KOPT-K1 (cell line): ENCODE results near the gene MVP.
A peak's percentile ranks its signal among the peaks of the same experiment; 100 is the strongest.
"Not testable (repeated sequence)": the region's sequence is repeated elsewhere in the genome, so short reads cannot be mapped to it uniquely, and the experiment has no call there.

Experiments used
- H3K27ac ChIP-seq: fragments of 200-600 bp; sonication (generic); 2 replicates; pipeline ENCODE4 v1.5.1; 2016; ENCODE audit warnings: antibody characterized with exemption, mild to moderate bottlenecking, low read depth, low read length; ENCODE audit not compliant: poor library complexity, severe bottlenecking
- H3K36me3 ChIP-seq: fragments of 200-600 bp; sonication (generic); 2 replicates; pipeline ENCODE4 v1.5.1; 2017; ENCODE audit warnings: antibody characterized with exemption, mild to moderate bottlenecking, low read length, moderate library complexity; ENCODE audit not compliant: insufficient read depth
- H3K9me3 ChIP-seq: fragments of 200-600 bp; sonication (generic); 2 replicates; pipeline ENCODE4 v1.5.1; 2017; ENCODE audit warnings: antibody characterized with exemption, low read length, mild to moderate bottlenecking; ENCODE audit not compliant: insufficient read depth, poor library complexity, severe bottlenecking

The MVP gene

GRCh38 chr16:29862383-29862883 is 42.2 kb downstream of the MVP start:
- Histone ChIP-seq H3K9me3 (no peaks in the 10 kb centered on the region), H3K36me3 (peaks cover 34% of the 10 kb centered on the region), H3K27ac (peak overlapping the region; percentile 94)

- H3K9me3 ChIP-seq, result no peaks in the 10 kb centered on the region
- H3K27ac ChIP-seq, result peak within 1 kb of the TSS; percentile 94
- H3K36me3 ChIP-seq, result peaks cover 33% of the 10 kb centered on the region
Measured at GRCh38 chr16:29862884-29863668, 42.8 kb downstream of the MVP start, which contains the start of gene CDIPT. CDIPT (minus strand) TSS chr16:29863226; CDS start chr16:29862857, 369 bp downstream.

DNA sequence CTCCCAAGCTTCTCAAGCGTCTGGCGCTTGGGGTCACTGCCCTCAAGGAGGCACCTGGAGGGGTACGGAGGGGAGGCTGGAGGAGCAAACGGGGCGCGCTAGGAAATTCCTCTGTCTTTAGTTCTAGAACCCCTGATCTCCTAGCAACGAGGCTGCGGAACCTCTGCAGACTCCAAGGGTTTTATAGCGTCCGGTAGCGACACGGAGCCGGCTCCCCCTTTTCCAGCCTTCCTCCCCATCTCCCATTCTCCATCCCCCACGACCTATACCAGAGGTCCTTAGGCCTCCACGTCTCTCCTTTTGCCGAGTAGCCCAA is 43.4 kb downstream of the MVP start:
- peaks cover 27% of the 10 kb centered on the region for H3K36me3 ChIP-seq
- peak overlapping the region; percentile 94 for H3K27ac ChIP-seq

GRCh38 chr16:29864205-29864604 is 43.9 kb downstream of the MVP start:
- H3K9me3 ChIP-seq, result no peaks in the 10 kb centered on the region
- H3K27ac ChIP-seq, result no peak overlapping the region
- H3K36me3 ChIP-seq, result peaks cover 21% of the 10 kb centered on the region

More for the DNA sequence above, 43.4 kb downstream of the MVP start:
- no peaks in the 10 kb centered on the region for H3K9me3 ChIP-seq

- Histone ChIP-seq H3K36me3 (no peaks in the 10 kb centered on the region), H3K27ac (no peak overlapping the region), H3K9me3 (no peaks in the 10 kb centered on the region)
Measured at GRCh38 chr16:29868396-29869009, 48.2 kb downstream of the MVP start.

GRCh38 chr16:29869067-29869466 is 48.8 kb downstream of the MVP start:
- not testable (repeated sequence) for H3K27ac ChIP-seq, H3K9me3 ChIP-seq, H3K36me3 ChIP-seq

DNA sequence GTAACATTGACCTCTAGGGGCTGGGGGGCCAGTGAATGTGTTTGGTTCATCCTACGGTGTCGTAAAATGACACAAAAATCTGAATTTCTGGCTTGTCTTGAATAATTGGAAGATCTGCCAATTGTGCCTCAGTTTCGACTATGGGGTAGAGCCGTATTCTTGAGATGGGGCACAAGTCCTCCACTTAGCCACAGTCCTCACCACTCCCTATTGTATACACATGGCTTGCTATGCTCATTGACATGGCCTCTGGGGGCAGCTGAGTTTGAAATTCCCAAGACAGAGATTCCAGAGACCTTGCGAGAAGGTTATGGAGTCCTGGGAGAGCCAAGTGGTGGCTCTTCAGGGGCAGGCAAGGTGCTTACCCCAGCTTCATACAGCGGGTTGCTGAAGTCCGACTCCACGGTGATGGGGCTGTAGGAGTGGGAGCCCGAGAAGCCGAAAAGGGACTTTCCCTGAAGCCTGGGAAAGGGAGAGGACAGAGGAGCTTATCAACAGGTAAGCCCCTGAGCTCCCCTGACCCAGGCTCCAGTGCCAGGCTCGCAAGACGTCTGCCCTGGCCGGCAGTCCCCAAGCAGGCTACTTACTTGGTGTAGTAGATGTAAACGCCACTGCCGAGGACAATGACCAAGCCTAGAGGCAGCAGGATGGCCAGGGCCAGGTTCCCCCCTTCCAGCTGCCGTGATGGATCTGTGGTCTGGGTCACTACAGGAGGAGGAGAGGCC is 51.7 kb downstream of the MVP start:
- no peaks in the 10 kb centered on the region for H3K9me3 ChIP-seq
- no peaks in the 10 kb centered on the region for H3K36me3 ChIP-seq
- no peak overlapping the region for H3K27ac ChIP-seq

GRCh38 chr16:29873319-29873718 is 53.1 kb downstream of the MVP start:
- H3K9me3 ChIP-seq, result no peaks in the 10 kb centered on the region
- no peaks in the 10 kb centered on the region for H3K36me3 ChIP-seq
- no peak overlapping the region for H3K27ac ChIP-seq

GRCh38 chr16:29875206-29875605 is 54.9 kb downstream of the MVP start:
- Histone ChIP-seq H3K27ac (no peak overlapping the region), H3K9me3 (no peaks in the 10 kb centered on the region), H3K36me3 (no peaks in the 10 kb centered on the region)

GRCh38 chr16:29876217-29876593 is 55.9 kb downstream of the MVP start:
- Histone ChIP-seq H3K36me3 (no peaks in the 10 kb centered on the region), H3K9me3 (no peaks in the 10 kb centered on the region), H3K27ac (no peak overlapping the region)

DNA sequence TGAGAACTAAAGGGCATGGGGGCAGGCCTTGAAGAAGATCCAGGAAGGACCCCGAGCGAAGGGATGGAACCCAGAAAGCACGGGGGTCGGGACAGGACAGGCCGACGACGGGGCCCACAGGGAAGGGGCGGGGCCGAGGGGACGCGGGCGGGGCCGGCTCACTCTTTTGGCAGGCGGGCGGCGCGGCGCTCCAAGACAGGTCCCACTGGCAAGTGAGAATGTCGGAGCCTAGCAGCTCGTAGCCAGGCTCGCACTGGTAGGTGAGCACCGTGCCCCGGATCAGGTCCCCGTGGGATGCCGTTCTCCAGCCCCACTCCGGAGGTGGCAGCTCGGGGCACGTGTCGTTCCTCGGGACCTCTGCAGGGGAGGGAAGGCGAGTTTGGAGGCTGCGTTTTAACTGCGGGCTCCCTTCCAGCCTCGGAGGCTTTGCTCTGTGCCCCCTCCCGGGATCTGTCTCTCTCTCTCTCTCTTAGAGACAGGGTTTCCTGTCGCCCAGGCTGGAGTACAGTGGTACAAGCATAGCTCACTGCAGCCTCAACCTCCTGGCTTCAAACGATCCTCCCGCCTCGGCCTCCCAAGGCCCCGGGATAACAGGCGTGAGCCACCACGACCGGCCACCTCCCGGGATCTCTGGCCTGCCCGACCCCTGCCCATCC is 56.5 kb downstream of the MVP start:
- H3K9me3 ChIP-seq, result no peaks in the 10 kb centered on the region
- H3K36me3 ChIP-seq, result no peaks in the 10 kb centered on the region
- H3K27ac ChIP-seq, result no peak overlapping the region

GRCh38 chr16:29877266-29877961 is 57.2 kb downstream of the MVP start:
- Histone ChIP-seq H3K9me3 (no peaks in the 10 kb centered on the region), H3K27ac (no peak overlapping the region)

DNA sequence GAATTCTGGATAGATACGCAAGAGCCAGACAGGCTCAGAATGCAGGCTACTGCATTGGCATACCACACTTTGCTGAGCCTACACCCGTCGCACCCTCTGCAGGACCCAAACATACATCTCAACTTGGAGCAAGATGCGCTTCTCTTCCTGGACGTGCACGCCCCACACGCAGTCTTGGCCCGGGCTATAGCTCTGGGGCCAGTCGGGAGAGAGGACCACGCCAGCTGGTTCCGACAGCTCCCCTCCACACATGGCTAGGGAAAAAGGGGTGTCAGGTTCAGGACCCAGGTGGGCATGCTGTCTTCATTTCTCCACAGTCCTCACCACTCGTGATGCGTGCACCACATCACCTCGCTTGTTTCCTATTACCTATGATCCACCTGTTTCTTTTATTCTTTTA is 57.9 kb downstream of the MVP start:
- no peaks in the 10 kb centered on the region for H3K36me3 ChIP-seq
- no peaks in the 10 kb centered on the region for H3K9me3 ChIP-seq
- H3K27ac ChIP-seq, result no peak overlapping the region

More at GRCh38 chr16:29877266-29877961, 57.2 kb downstream of the MVP start:
- no peaks in the 10 kb centered on the region for H3K36me3 ChIP-seq

DNA sequence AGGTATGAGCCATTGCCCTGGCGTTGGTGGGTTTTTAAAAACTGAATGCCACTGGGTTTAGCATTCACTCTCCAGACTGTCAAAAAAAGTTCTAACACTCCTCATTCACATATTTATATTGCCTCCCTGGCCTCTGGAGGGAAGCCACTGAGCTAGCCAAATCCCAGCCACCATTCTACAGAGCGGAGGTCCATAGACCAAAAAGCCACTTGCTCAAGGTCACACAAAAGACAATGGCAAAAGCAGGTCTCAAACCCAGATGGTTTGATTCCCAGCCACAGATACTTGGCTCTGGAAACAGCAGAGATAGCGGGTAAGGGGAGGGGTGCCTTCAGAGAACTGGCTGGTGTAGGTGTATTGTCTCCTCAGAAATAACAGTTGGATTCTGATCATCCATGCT is 60.8 kb downstream of the MVP start:
- Histone ChIP-seq H3K9me3 (no peaks in the 10 kb centered on the region), H3K36me3 (no peaks in the 10 kb centered on the region), H3K27ac (no peak overlapping the region)
